HEK293 (cell line): Measurements from ENCODE around the gene HSH2D.

Source experiments
- CTCF ChIA-PET: fragments of 350-600 bp; formaldehyde crosslinking; extraction: SDS; loops from one replicate; lab custom pipeline; 2021; ENCODE audit warnings: antibody characterized with exemption; lab: Yijun Ruan, JAX
- POLR2A ChIA-PET: fragments of 300-600 bp; formaldehyde crosslinking; extraction: SDS; loops from one replicate; lab custom pipeline; 2020; ENCODE audit warnings: antibody characterized with exemption, inconsistent platforms; lab: Yijun Ruan, JAX
- H3K27ac ChIP-seq: fragments of 200-500 bp; sonication (Bioruptor generic); 2 replicates; pipeline ENCODE4 v1.5.1; 2014; ENCODE audit warnings: low read depth, low read length, control low read depth, inconsistent platforms; ENCODE audit errors: extremely low read depth
- H3K36me3 ChIP-seq, 2 experiments: fragments of 200-500 bp in 1 of 2; sonication (Bioruptor generic) in 1 of 2; 1 replicate in 1 of 2; 2 replicates in 1 of 2; pipeline ENCODE4 v1.5.1; 2014 to 2017; ENCODE audit warnings: inconsistent platforms in 2 of 2, low read length in 2 of 2; ENCODE audit not compliant: control insufficient read depth in 2 of 2, insufficient read depth in 1 of 2
- H3K4me1 ChIP-seq: fragments of 200-500 bp; sonication (Bioruptor generic); 2 replicates; pipeline ENCODE4 v1.5.1; 2014; ENCODE audit warnings: mild to moderate bottlenecking, low read length, inconsistent platforms; ENCODE audit not compliant: control insufficient read depth, insufficient read depth
- H3K4me3 ChIP-seq: 2 replicates; pipeline ENCODE4 v1.5.1; 2011; ENCODE audit warnings: low read depth, mild to moderate bottlenecking, control low read depth, low read length, moderate library complexity
- H3K9me3 ChIP-seq: fragments of 200-500 bp; sonication (Bioruptor generic); 2 replicates; pipeline ENCODE4 v1.5.1; 2014; ENCODE audit warnings: low read depth, low read length, inconsistent platforms; ENCODE audit not compliant: control insufficient read depth, insufficient read depth
- FEZF1 ChIP-seq: fragments of 450-650 bp; formaldehyde crosslinking; IDR thresholded peaks from 2 replicates; pipeline ENCODE4 v1.5.1; 2016; ENCODE audit warnings: missing biosample characterization, missing genetic modification characterization
- HOXC10 ChIP-seq: sonication (generic); formaldehyde crosslinking; IDR thresholded peaks from 2 replicates; pipeline ENCODE4 v1.8.1; 2023; ENCODE audit warnings: mild to moderate bottlenecking, missing genetic modification reagents
- OSR2 ChIP-seq: fragments of 450-650 bp; formaldehyde crosslinking; IDR thresholded peaks from 2 replicates; pipeline ENCODE4 v1.5.1; 2016; ENCODE audit warnings: missing biosample characterization, missing genetic modification characterization
- SP3 ChIP-seq: fragments of 450-650 bp; formaldehyde crosslinking; IDR thresholded peaks from 2 replicates; pipeline ENCODE4 v1.5.1; 2016; ENCODE audit warnings: missing biosample characterization, missing genetic modification characterization
- ZFHX2 ChIP-seq: fragments of 450-650 bp; formaldehyde crosslinking; conservative IDR thresholded peaks from 2 replicates; pipeline ENCODE4 v1.5.1; 2016; ENCODE audit warnings: missing biosample characterization, missing genetic modification characterization
- ZNF133 ChIP-seq: fragments of 450-650 bp; formaldehyde crosslinking; IDR thresholded peaks from 2 replicates; pipeline ENCODE4 v1.5.1; 2016; ENCODE audit warnings: missing biosample characterization, missing genetic modification characterization
- ZNF138 ChIP-seq: fragments of 450-650 bp; formaldehyde crosslinking; IDR thresholded peaks from 2 replicates; pipeline ENCODE4 v1.5.1; 2016; ENCODE audit warnings: missing biosample characterization, missing genetic modification characterization, borderline replicate concordance
- ZNF155 ChIP-seq: fragments of 450-650 bp; formaldehyde crosslinking; IDR thresholded peaks from 2 replicates; pipeline ENCODE4 v1.5.1; 2016; ENCODE audit warnings: missing biosample characterization, missing genetic modification characterization
- ZNF157 ChIP-seq: fragments of 450-650 bp; formaldehyde crosslinking; IDR thresholded peaks from 2 replicates; pipeline ENCODE4 v1.5.1; 2016; ENCODE audit warnings: missing biosample characterization, missing genetic modification characterization
- ZNF16 ChIP-seq: fragments of 450-650 bp; formaldehyde crosslinking; IDR thresholded peaks from 2 replicates; pipeline ENCODE4 v1.5.1; 2016; ENCODE audit warnings: low read depth, missing biosample characterization, missing genetic modification characterization
- ZNF174 ChIP-seq: fragments of 450-650 bp; formaldehyde crosslinking; IDR thresholded peaks from 2 replicates; pipeline ENCODE4 v1.5.0; 2017; ENCODE audit warnings: missing biosample characterization, mild to moderate bottlenecking, missing genetic modification characterization
- ZNF202 ChIP-seq: fragments of 450-650 bp; formaldehyde crosslinking; IDR thresholded peaks from 2 replicates; pipeline ENCODE4 v1.5.1; 2016; ENCODE audit warnings: missing biosample characterization, missing genetic modification characterization, borderline replicate concordance
- ZNF239 ChIP-seq: fragments of 450-650 bp; formaldehyde crosslinking; IDR thresholded peaks from 2 replicates; pipeline ENCODE4 v1.5.1; 2016; ENCODE audit warnings: missing biosample characterization, missing genetic modification characterization
- ZNF354C ChIP-seq: fragments of 450-650 bp; formaldehyde crosslinking; IDR thresholded peaks from 2 replicates; pipeline ENCODE4 v1.5.1; 2016; ENCODE audit warnings: missing biosample characterization, missing genetic modification characterization, low read depth, borderline replicate concordance
- ZNF48 ChIP-seq: fragments of 450-650 bp; formaldehyde crosslinking; IDR thresholded peaks from 2 replicates; pipeline ENCODE4 v1.5.1; 2016; ENCODE audit warnings: missing biosample characterization, missing genetic modification characterization
- ZNF785 ChIP-seq: fragments of 450-650 bp; formaldehyde crosslinking; IDR thresholded peaks from 2 replicates; pipeline ENCODE4 v1.5.1; 2016; ENCODE audit warnings: missing biosample characterization, missing genetic modification characterization
- ZSCAN16 ChIP-seq: fragments of 450-650 bp; formaldehyde crosslinking; IDR thresholded peaks from 2 replicates; pipeline ENCODE4 v1.5.1; 2016; ENCODE audit warnings: missing biosample characterization, missing genetic modification characterization
- ZXDB ChIP-seq: fragments of 450-650 bp; formaldehyde crosslinking; IDR thresholded peaks from 2 replicates; pipeline ENCODE4 v1.5.1; 2016; ENCODE audit warnings: missing biosample characterization, missing genetic modification characterization
- TF ChIP-seq, protein P1 (sequence below): fragments of 450-650 bp; formaldehyde crosslinking; IDR thresholded peaks from 2 replicates; pipeline ENCODE4 v1.5.1; 2016; ENCODE audit warnings: missing biosample characterization, missing genetic modification characterization, borderline replicate concordance
- TF ChIP-seq, protein P2 (sequence below): sonication (generic); formaldehyde crosslinking; IDR thresholded peaks from 2 replicates; pipeline ENCODE4 v1.8.1; 2022; ENCODE audit warnings: mild to moderate bottlenecking, moderate library complexity, missing genetic modification reagents
- TF ChIP-seq, protein P3 (sequence below): fragments of 450-650 bp; formaldehyde crosslinking; IDR thresholded peaks from 2 replicates; pipeline ENCODE4 v1.5.1; 2016; ENCODE audit warnings: missing biosample characterization, missing genetic modification characterization
- TF ChIP-seq, protein P4 (sequence below): fragments of 450-650 bp; formaldehyde crosslinking; optimal IDR thresholded peaks from 2 replicates; pipeline ENCODE3; 2016; ENCODE audit warnings: missing biosample characterization, mild to moderate bottlenecking, missing genetic modification characterization
- TF ChIP-seq, protein P5 (sequence below): fragments of 450-650 bp; formaldehyde crosslinking; IDR thresholded peaks from 2 replicates; pipeline ENCODE4 v1.5.1; 2016; ENCODE audit warnings: missing biosample characterization, missing genetic modification characterization
- TF ChIP-seq, protein P6 (sequence below): fragments of 450-650 bp; formaldehyde crosslinking; IDR thresholded peaks from 2 replicates; pipeline ENCODE4 v1.5.1; 2016; ENCODE audit warnings: missing biosample characterization, missing genetic modification characterization
- TF ChIP-seq, protein P7 (sequence below): fragments of 450-650 bp; formaldehyde crosslinking; IDR thresholded peaks from 2 replicates; pipeline ENCODE4 v1.5.1; 2016; ENCODE audit warnings: missing biosample characterization, missing genetic modification characterization, low read depth

The HSH2D gene

DNA sequence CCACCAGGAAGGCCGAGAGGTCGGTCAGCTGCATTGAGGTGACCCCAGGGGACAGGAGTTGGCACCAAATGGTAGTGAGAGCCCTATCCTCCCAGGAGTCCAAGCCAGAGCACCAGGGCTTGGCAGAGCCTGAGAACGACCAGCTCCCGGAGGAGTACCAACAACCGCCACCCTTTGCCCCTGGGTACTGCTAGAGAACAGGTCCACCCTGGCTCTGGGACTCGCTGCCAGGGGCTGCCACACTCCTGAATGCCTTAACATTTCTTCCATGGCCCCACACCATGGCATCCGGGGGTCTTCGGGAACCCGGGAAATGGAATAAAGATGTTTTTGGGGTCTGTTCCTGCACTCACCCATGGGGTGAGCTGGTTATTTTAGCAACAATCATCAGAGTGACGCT lies 14.1 kb downstream of the HSH2D start (continued):
- no peak for TF ChIP-seq ZSCAN16
- no peak for TF ChIP-seq FEZF1
- no peak for TF ChIP-seq SP3
- no peak for TF ChIP-seq ZNF785
- TF ChIP-seq, protein P1, sequence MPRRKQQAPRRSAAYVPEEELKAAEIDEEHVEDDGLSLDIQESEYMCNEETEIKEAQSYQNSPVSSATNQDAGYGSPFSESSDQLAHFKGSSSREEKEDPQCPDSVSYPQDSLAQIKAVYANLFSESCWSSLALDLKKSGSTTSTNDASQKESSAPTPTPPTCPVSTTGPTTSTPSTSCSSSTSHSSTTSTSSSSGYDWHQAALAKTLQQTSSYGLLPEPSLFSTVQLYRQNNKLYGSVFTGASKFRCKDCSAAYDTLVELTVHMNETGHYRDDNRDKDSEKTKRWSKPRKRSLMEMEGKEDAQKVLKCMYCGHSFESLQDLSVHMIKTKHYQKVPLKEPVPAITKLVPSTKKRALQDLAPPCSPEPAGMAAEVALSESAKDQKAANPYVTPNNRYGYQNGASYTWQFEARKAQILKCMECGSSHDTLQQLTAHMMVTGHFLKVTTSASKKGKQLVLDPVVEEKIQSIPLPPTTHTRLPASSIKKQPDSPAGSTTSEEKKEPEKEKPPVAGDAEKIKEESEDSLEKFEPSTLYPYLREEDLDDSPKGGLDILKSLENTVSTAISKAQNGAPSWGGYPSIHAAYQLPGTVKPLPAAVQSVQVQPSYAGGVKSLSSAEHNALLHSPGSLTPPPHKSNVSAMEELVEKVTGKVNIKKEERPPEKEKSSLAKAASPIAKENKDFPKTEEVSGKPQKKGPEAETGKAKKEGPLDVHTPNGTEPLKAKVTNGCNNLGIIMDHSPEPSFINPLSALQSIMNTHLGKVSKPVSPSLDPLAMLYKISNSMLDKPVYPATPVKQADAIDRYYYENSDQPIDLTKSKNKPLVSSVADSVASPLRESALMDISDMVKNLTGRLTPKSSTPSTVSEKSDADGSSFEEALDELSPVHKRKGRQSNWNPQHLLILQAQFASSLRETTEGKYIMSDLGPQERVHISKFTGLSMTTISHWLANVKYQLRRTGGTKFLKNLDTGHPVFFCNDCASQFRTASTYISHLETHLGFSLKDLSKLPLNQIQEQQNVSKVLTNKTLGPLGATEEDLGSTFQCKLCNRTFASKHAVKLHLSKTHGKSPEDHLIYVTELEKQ (tag by site-specific recombination) = no peak
- TF ChIP-seq ZXDB = no peak
- TF ChIP-seq ZNF48 = no peak
- TF ChIP-seq HOXC10 = no peak
- no peak for TF ChIP-seq ZNF138 (tag by site-specific recombination)

DNA sequence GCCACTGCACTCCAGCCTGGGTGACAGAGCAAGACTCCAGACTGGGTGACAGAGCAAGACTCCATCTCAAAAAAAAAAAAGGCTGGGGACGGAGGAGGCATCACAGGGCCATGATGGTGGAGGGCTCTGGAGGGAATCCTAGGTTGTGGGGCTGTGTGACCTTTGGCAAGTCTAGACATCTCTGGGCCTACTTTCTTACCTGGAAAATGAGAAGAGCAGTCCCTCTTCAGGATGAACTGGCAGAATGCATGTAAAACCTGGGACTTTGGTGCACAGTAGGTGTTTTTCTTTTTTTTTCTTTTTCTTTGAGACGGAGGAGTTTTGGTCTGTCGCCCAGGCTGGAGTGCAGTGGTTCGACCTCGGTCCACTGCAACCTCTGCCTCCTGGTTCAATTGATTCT lies 16.2 kb downstream of the HSH2D start:
- Histone ChIP-seq H3K4me1 (no peaks in the 10 kb centered on the region), H3K4me3 (no peak overlapping the region), H3K9me3 (no peaks in the 10 kb centered on the region), H3K27ac (no peak overlapping the region)
- CTCF ChIA-PET = interaction anchor here (0.5 kb wide), 1 partner anchor 101 kb away, joined by 3 read pairs; no protein-coding TSS in a partner anchor
- TF ChIP-seq, protein P2, sequence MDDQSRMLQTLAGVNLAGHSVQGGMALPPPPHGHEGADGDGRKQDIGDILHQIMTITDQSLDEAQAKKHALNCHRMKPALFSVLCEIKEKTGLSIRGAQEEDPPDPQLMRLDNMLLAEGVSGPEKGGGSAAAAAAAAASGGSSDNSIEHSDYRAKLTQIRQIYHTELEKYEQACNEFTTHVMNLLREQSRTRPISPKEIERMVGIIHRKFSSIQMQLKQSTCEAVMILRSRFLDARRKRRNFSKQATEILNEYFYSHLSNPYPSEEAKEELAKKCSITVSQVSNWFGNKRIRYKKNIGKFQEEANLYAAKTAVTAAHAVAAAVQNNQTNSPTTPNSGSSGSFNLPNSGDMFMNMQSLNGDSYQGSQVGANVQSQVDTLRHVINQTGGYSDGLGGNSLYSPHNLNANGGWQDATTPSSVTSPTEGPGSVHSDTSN = no peak
- TF ChIP-seq ZNF155 (no peak), ZNF174 (no peak), HOXC10 (no peak), ZNF239 (tag by site-specific recombination) (no peak), ZNF157 (tag by site-specific recombination) (no peak), ZNF202 (tag by site-specific recombination) (no peak), SP3 (no peak), OSR2 (tag by site-specific recombination) (no peak), ZNF133 (tag by site-specific recombination) (no peak), ZFHX2 (tag by site-specific recombination) (no peak), ZNF354C (tag by site-specific recombination) (no peak), ZNF16 (tag by site-specific recombination) (no peak)
- TF ChIP-seq, protein P3, sequence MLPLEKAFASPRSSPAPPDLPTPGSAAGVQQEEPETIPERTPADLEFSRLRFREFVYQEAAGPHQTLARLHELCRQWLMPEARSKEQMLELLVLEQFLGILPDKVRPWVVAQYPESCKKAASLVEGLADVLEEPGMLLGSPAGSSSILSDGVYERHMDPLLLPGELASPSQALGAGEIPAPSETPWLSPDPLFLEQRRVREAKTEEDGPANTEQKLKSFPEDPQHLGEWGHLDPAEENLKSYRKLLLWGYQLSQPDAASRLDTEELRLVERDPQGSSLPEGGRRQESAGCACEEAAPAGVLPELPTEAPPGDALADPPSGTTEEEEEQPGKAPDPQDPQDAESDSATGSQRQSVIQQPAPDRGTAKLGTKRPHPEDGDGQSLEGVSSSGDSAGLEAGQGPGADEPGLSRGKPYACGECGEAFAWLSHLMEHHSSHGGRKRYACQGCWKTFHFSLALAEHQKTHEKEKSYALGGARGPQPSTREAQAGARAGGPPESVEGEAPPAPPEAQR (tag by site-specific recombination) = no peak
- TF ChIP-seq, protein P4, sequence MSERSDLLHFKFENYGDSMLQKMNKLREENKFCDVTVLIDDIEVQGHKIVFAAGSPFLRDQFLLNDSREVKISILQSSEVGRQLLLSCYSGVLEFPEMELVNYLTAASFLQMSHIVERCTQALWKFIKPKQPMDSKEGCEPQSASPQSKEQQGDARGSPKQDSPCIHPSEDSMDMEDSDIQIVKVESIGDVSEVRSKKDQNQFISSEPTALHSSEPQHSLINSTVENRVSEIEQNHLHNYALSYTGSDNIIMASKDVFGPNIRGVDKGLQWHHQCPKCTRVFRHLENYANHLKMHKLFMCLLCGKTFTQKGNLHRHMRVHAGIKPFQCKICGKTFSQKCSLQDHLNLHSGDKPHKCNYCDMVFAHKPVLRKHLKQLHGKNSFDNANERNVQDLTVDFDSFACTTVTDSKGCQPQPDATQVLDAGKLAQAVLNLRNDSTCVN = no peak
- TF ChIP-seq, protein P5, sequence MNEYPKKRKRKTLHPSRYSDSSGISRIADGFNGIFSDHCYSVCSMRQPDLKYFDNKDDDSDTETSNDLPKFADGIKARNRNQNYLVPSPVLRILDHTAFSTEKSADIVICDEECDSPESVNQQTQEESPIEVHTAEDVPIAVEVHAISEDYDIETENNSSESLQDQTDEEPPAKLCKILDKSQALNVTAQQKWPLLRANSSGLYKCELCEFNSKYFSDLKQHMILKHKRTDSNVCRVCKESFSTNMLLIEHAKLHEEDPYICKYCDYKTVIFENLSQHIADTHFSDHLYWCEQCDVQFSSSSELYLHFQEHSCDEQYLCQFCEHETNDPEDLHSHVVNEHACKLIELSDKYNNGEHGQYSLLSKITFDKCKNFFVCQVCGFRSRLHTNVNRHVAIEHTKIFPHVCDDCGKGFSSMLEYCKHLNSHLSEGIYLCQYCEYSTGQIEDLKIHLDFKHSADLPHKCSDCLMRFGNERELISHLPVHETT (tag by site-specific recombination) = no peak
- TF ChIP-seq, protein P6, sequence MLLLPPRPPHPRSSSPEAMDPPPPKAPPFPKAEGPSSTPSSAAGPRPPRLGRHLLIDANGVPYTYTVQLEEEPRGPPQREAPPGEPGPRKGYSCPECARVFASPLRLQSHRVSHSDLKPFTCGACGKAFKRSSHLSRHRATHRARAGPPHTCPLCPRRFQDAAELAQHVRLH (tag by site-specific recombination) = no peak
- TF ChIP-seq, protein P7, sequence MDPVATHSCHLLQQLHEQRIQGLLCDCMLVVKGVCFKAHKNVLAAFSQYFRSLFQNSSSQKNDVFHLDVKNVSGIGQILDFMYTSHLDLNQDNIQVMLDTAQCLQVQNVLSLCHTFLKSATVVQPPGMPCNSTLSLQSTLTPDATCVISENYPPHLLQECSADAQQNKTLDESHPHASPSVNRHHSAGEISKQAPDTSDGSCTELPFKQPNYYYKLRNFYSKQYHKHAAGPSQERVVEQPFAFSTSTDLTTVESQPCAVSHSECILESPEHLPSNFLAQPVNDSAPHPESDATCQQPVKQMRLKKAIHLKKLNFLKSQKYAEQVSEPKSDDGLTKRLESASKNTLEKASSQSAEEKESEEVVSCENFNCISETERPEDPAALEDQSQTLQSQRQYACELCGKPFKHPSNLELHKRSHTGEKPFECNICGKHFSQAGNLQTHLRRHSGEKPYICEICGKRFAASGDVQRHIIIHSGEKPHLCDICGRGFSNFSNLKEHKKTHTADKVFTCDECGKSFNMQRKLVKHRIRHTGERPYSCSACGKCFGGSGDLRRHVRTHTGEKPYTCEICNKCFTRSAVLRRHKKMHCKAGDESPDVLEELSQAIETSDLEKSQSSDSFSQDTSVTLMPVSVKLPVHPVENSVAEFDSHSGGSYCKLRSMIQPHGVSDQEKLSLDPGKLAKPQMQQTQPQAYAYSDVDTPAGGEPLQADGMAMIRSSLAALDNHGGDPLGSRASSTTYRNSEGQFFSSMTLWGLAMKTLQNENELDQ (tag by site-specific recombination) = no peak
- TF ChIP-seq, all 188 proteins: peak for 0
- no peaks in the 10 kb centered on the region for H3K36me3 ChIP-seq
- POLR2A ChIA-PET = interaction anchor here (0.7 kb wide), 1 partner anchor 22 kb away, joined by 4 read pairs; no protein-coding TSS in a partner anchor
